HG02571 (cell line): ENCODE measurements around the gene TEX36.
A peak's percentile ranks its signal among the peaks of the same experiment; 100 is the strongest.
"Not testable (repeated sequence)": the region's sequence is repeated elsewhere in the genome, so short reads cannot be mapped to it uniquely, and the experiment has no call there.

Experiments used
- ATAC-seq: cut with Tn5 transposase; IDR thresholded peaks from one replicate; pipeline ENCODE4 v1.9.1; 2021; ENCODE audit warnings: mild to moderate bottlenecking, moderate library complexity; ENCODE audit not compliant: unreplicated experiment

Gene TEX36

GRCh38 chr10:125683063-125683462 is at the start of gene TEX36:
Gene TEX36 (minus strand): TSS chr10:125683163. CDS start chr10:125682989, 174 bp downstream.
- ATAC-seq = no peak

- no peak for ATAC-seq
These were observed 44.5 kb upstream of the TEX36 start for GRCh38 chr10:125727436-125727835.

- ATAC-seq = no peak
These were observed 44.0 kb upstream of the TEX36 start for GRCh38 chr10:125726914-125727313.

GRCh38 chr10:125722811-125723210 is 39.8 kb upstream of the TEX36 start:
- no peak for ATAC-seq

- ATAC-seq = peak; percentile 33
These were observed 38.1 kb upstream of the TEX36 start for GRCh38 chr10:125721035-125721434.

- ATAC-seq = no peak
These were observed 37.0 kb upstream of the TEX36 start for GRCh38 chr10:125720002-125720382.

- ATAC-seq = peak; percentile 92
These were observed 36.4 kb upstream of the TEX36 start, which contains the start of gene EDRF1 for GRCh38 chr10:125719173-125720001. Gene EDRF1 (plus strand): TSS chr10:125719709. CDS start chr10:125719808, 99 bp downstream.

- not testable (repeated sequence) for ATAC-seq
These were observed 31.8 kb upstream of the TEX36 start for GRCh38 chr10:125714728-125715127.

- ATAC-seq = no peak
These were observed 28.3 kb upstream of the TEX36 start for GRCh38 chr10:125711110-125711750.

- ATAC-seq = no peak
These were observed 26.9 kb upstream of the TEX36 start for GRCh38 chr10:125709553-125710474.

- ATAC-seq = no peak
These were observed 26.1 kb upstream of the TEX36 start for GRCh38 chr10:125708971-125709503.

- ATAC-seq = no peak
These were observed 24.8 kb upstream of the TEX36 start for GRCh38 chr10:125707541-125708468.

GRCh38 chr10:125700355-125700911 is 17.5 kb upstream of the TEX36 start:
- no peak for ATAC-seq

GRCh38 chr10:125699562-125700143 is 16.7 kb upstream of the TEX36 start:
- ATAC-seq = no peak

- ATAC-seq = no peak
These were observed 15.6 kb upstream of the TEX36 start for GRCh38 chr10:125698481-125698998.

GRCh38 chr10:125696884-125697283 is 13.9 kb upstream of the TEX36 start:
- not testable (repeated sequence) for ATAC-seq

GRCh38 chr10:125694883-125695282 is 11.9 kb upstream of the TEX36 start:
- ATAC-seq = no peak

GRCh38 chr10:125693524-125693847 is 10.5 kb upstream of the TEX36 start:
- ATAC-seq = no peak
